HEK293 (cell line): Measurements from ENCODE around the gene PLAU.

ENCODE experiments used
- CTCF ChIA-PET: fragments of 350-600 bp; formaldehyde crosslinking; extraction: SDS; loops from one replicate; lab custom pipeline; 2021; ENCODE audit warnings: antibody characterized with exemption; lab: Yijun Ruan, JAX
- POLR2A ChIA-PET: fragments of 300-600 bp; formaldehyde crosslinking; extraction: SDS; loops from one replicate; lab custom pipeline; 2020; ENCODE audit warnings: antibody characterized with exemption, inconsistent platforms; lab: Yijun Ruan, JAX
- H3K27ac ChIP-seq: fragments of 200-500 bp; sonication (Bioruptor generic); 2 replicates; pipeline ENCODE4 v1.5.1; 2014; ENCODE audit warnings: low read depth, low read length, control low read depth, inconsistent platforms; ENCODE audit errors: extremely low read depth
- H3K36me3 ChIP-seq, 2 experiments: fragments of 200-500 bp in 1 of 2; sonication (Bioruptor generic) in 1 of 2; 1 replicate in 1 of 2; 2 replicates in 1 of 2; pipeline ENCODE4 v1.5.1; 2014 to 2017; ENCODE audit warnings: inconsistent platforms in 2 of 2, low read length in 2 of 2; ENCODE audit not compliant: control insufficient read depth in 2 of 2, insufficient read depth in 1 of 2
- H3K4me1 ChIP-seq: fragments of 200-500 bp; sonication (Bioruptor generic); 2 replicates; pipeline ENCODE4 v1.5.1; 2014; ENCODE audit warnings: mild to moderate bottlenecking, low read length, inconsistent platforms; ENCODE audit not compliant: control insufficient read depth, insufficient read depth
- H3K4me3 ChIP-seq: 2 replicates; pipeline ENCODE4 v1.5.1; 2011; ENCODE audit warnings: low read depth, mild to moderate bottlenecking, control low read depth, low read length, moderate library complexity
- H3K9me3 ChIP-seq: fragments of 200-500 bp; sonication (Bioruptor generic); 2 replicates; pipeline ENCODE4 v1.5.1; 2014; ENCODE audit warnings: low read depth, low read length, inconsistent platforms; ENCODE audit not compliant: control insufficient read depth, insufficient read depth
- KLF16 ChIP-seq: fragments of 450-650 bp; formaldehyde crosslinking; IDR thresholded peaks from 2 replicates; pipeline ENCODE4 v1.5.1; 2017; ENCODE audit warnings: missing biosample characterization, missing genetic modification characterization
- SCRT1 ChIP-seq: fragments of 450-650 bp; formaldehyde crosslinking; IDR thresholded peaks from 2 replicates; pipeline ENCODE4 v1.5.1; 2016; ENCODE audit warnings: missing biosample characterization, missing genetic modification characterization, borderline replicate concordance
- SP7 ChIP-seq: fragments of 450-650 bp; formaldehyde crosslinking; IDR thresholded peaks from 2 replicates; pipeline ENCODE4 v1.5.1; 2016; ENCODE audit warnings: missing biosample characterization, missing genetic modification characterization
- TCF7L2 ChIP-seq: IDR thresholded peaks from 2 replicates; pipeline ENCODE4 v1.6.1; 2011; ENCODE audit warnings: low read depth, mild to moderate bottlenecking, inconsistent platforms, low read length, moderate library complexity, borderline replicate concordance
- ZNF157 ChIP-seq: fragments of 450-650 bp; formaldehyde crosslinking; IDR thresholded peaks from 2 replicates; pipeline ENCODE4 v1.5.1; 2016; ENCODE audit warnings: missing biosample characterization, missing genetic modification characterization
- ZNF214 ChIP-seq: fragments of 450-650 bp; formaldehyde crosslinking; IDR thresholded peaks from 2 replicates; pipeline ENCODE4 v1.5.1; 2017; ENCODE audit warnings: missing biosample characterization, mild to moderate bottlenecking, missing genetic modification characterization, borderline replicate concordance
- ZNF266 ChIP-seq: fragments of 450-650 bp; formaldehyde crosslinking; IDR thresholded peaks from 2 replicates; pipeline ENCODE4 v1.5.1; 2016; ENCODE audit warnings: missing biosample characterization, missing genetic modification characterization, low read depth
- ZNF354C ChIP-seq: fragments of 450-650 bp; formaldehyde crosslinking; IDR thresholded peaks from 2 replicates; pipeline ENCODE4 v1.5.1; 2016; ENCODE audit warnings: missing biosample characterization, missing genetic modification characterization, low read depth, borderline replicate concordance
- ZNF423 ChIP-seq: fragments of 450-650 bp; formaldehyde crosslinking; IDR thresholded peaks from 2 replicates; pipeline ENCODE4 v1.5.1; 2016; ENCODE audit warnings: missing biosample characterization, missing genetic modification characterization
- ZNF426 ChIP-seq: fragments of 450-650 bp; formaldehyde crosslinking; IDR thresholded peaks from 2 replicates; pipeline ENCODE4 v1.5.1; 2017; ENCODE audit warnings: missing biosample characterization, missing genetic modification characterization, mild to moderate bottlenecking, inconsistent platforms, moderate library complexity
- ZNF501 ChIP-seq: fragments of 450-650 bp; formaldehyde crosslinking; IDR thresholded peaks from 2 replicates; pipeline ENCODE4 v1.5.1; 2016; ENCODE audit warnings: missing biosample characterization, missing genetic modification characterization
- ZNF530 ChIP-seq: fragments of 450-650 bp; formaldehyde crosslinking; IDR thresholded peaks from 2 replicates; pipeline ENCODE4 v1.5.1; 2016; ENCODE audit warnings: low read depth, missing biosample characterization, missing genetic modification characterization
- ZNF571 ChIP-seq: fragments of 450-650 bp; formaldehyde crosslinking; IDR thresholded peaks from 2 replicates; pipeline ENCODE4 v1.5.0; 2017; ENCODE audit warnings: missing biosample characterization, missing genetic modification characterization
- ZNF585B ChIP-seq: fragments of 450-650 bp; formaldehyde crosslinking; IDR thresholded peaks from 2 replicates; pipeline ENCODE4 v1.5.1; 2016; ENCODE audit warnings: missing biosample characterization, missing genetic modification characterization
- ZNF654 ChIP-seq: fragments of 450-650 bp; formaldehyde crosslinking; IDR thresholded peaks from 2 replicates; pipeline ENCODE4 v1.5.1; 2016; ENCODE audit warnings: low read depth, missing biosample characterization, missing genetic modification characterization
- ZXDB ChIP-seq: fragments of 450-650 bp; formaldehyde crosslinking; IDR thresholded peaks from 2 replicates; pipeline ENCODE4 v1.5.1; 2016; ENCODE audit warnings: missing biosample characterization, missing genetic modification characterization
- TF ChIP-seq, protein P1 (sequence below): fragments of 450-650 bp; formaldehyde crosslinking; IDR thresholded peaks from 2 replicates; pipeline ENCODE4 v1.5.1; 2016; ENCODE audit warnings: missing biosample characterization, missing genetic modification characterization, borderline replicate concordance
- TF ChIP-seq, protein P2 (sequence below): fragments of 450-650 bp; formaldehyde crosslinking; IDR thresholded peaks from 2 replicates; pipeline ENCODE4 v1.5.1; 2016; ENCODE audit warnings: missing biosample characterization, missing genetic modification characterization

The PLAU gene

GRCh38 chr10:73915206-73915851 lies 4.4 kb downstream of the PLAU start (continued):
- TF ChIP-seq ZNF426 (tag by site-specific recombination) (no peak), ZNF501 (tag by site-specific recombination) (no peak), ZNF654 (tag by site-specific recombination) (no peak), ZNF585B (no peak), SCRT1 (tag by site-specific recombination) (no peak)
- TF ChIP-seq, protein P1, sequence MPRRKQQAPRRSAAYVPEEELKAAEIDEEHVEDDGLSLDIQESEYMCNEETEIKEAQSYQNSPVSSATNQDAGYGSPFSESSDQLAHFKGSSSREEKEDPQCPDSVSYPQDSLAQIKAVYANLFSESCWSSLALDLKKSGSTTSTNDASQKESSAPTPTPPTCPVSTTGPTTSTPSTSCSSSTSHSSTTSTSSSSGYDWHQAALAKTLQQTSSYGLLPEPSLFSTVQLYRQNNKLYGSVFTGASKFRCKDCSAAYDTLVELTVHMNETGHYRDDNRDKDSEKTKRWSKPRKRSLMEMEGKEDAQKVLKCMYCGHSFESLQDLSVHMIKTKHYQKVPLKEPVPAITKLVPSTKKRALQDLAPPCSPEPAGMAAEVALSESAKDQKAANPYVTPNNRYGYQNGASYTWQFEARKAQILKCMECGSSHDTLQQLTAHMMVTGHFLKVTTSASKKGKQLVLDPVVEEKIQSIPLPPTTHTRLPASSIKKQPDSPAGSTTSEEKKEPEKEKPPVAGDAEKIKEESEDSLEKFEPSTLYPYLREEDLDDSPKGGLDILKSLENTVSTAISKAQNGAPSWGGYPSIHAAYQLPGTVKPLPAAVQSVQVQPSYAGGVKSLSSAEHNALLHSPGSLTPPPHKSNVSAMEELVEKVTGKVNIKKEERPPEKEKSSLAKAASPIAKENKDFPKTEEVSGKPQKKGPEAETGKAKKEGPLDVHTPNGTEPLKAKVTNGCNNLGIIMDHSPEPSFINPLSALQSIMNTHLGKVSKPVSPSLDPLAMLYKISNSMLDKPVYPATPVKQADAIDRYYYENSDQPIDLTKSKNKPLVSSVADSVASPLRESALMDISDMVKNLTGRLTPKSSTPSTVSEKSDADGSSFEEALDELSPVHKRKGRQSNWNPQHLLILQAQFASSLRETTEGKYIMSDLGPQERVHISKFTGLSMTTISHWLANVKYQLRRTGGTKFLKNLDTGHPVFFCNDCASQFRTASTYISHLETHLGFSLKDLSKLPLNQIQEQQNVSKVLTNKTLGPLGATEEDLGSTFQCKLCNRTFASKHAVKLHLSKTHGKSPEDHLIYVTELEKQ: no peak

DNA sequence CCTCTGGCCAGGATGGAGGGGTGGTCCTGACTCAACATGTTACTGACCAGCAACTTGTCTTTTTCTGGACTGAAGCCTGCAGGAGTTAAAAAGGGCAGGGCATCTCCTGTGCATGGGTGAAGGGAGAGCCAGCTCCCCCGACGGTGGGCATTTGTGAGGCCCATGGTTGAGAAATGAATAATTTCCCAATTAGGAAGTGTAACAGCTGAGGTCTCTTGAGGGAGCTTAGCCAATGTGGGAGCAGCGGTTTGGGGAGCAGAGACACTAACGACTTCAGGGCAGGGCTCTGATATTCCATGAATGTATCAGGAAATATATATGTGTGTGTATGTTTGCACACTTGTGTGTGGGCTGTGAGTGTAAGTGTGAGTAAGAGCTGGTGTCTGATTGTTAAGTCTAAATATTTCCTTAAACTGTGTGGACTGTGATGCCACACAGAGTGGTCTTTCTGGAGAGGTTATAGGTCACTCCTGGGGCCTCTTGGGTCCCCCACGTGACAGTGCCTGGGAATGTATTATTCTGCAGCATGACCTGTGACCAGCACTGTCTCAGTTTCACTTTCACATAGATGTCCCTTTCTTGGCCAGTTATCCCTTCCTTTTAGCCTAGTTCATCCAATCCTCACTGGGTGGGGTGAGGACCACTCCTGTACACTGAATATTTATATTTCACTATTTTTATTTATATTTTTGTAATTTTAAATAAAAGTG lies 6.0 kb downstream of the PLAU start:
- peaks cover 0 to 5% of the 10 kb centered on the region in 2 experiments; a peak in 1 of 3 replicates for H3K36me3 ChIP-seq
- H3K27ac ChIP-seq: no peak overlapping the region
- no peak overlapping the region for H3K4me3 ChIP-seq
- TF ChIP-seq ZNF571 (tag by site-specific recombination) (no peak), KLF16 (tag by site-specific recombination) (no peak), ZNF266 (tag by site-specific recombination) (no peak), ZNF354C (tag by site-specific recombination) (no peak), TCF7L2 (no peak), SP7 (tag by site-specific recombination) (no peak), ZXDB (tag by site-specific recombination) (no peak), ZNF423 (tag by site-specific recombination) (no peak), ZNF214 (tag by site-specific recombination) (no peak), ZNF157 (tag by site-specific recombination) (no peak), ZNF530 (tag by site-specific recombination) (no peak)
- TF ChIP-seq, protein P2, sequence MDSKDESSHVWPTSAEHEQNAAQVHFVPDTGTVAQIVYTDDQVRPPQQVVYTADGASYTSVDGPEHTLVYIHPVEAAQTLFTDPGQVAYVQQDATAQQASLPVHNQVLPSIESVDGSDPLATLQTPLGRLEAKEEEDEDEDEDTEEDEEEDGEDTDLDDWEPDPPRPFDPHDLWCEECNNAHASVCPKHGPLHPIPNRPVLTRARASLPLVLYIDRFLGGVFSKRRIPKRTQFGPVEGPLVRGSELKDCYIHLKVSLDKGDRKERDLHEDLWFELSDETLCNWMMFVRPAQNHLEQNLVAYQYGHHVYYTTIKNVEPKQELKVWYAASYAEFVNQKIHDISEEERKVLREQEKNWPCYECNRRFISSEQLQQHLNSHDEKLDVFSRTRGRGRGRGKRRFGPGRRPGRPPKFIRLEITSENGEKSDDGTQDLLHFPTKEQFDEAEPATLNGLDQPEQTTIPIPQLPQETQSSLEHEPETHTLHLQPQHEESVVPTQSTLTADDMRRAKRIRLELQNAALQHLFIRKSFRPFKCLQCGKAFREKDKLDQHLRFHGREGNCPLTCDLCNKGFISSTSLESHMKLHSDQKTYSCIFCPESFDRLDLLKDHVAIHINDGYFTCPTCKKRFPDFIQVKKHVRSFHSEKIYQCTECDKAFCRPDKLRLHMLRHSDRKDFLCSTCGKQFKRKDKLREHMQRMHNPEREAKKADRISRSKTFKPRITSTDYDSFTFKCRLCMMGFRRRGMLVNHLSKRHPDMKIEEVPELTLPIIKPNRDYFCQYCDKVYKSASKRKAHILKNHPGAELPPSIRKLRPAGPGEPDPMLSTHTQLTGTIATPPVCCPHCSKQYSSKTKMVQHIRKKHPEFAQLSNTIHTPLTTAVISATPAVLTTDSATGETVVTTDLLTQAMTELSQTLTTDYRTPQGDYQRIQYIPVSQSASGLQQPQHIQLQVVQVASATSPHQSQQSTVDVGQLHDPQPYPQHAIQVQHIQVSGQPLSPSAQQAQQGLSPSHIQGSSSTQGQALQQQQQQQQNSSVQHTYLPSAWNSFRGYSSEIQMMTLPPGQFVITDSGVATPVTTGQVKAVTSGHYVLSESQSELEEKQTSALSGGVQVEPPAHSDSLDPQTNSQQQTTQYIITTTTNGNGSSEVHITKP (tag by site-specific recombination): no peak
- ChIA-PET POLR2A (no interaction called here), CTCF (interaction anchor here (0.5 to 1.2 kb wide), 4 partner anchors 9 to 71 kb away, joined by 3 read pairs; no protein-coding TSS in a partner anchor)
- H3K4me1 ChIP-seq: no peaks in the 10 kb centered on the region
- H3K9me3 ChIP-seq: no peaks in the 10 kb centered on the region
